Osteocyte (in vitro differentiated cells): ENCODE data around the gene AAK1. TPM values are rescaled to one million over a fixed set of nuclear protein-coding genes. Genes with fewer than 3 reads are reported as not detected.

Source experiments
- DNase-seq: peaks from one replicate; pipeline ENCODE4 v3.0.0; 2021; ENCODE audit warnings: mixed read lengths; ENCODE audit not compliant: unreplicated experiment; ENCODE audit errors: extremely low spot score
- H3K27ac Mint-ChIP-seq: one replicate; pipeline ENCODE4 v1.8.0; 2021; ENCODE audit warnings: mild to moderate bottlenecking, mixed read lengths; ENCODE audit not compliant: unreplicated experiment
- H3K27me3 Mint-ChIP-seq: one replicate; pipeline ENCODE4 v1.8.0; 2021; ENCODE audit warnings: mixed read lengths; ENCODE audit not compliant: unreplicated experiment
- H3K36me3 Mint-ChIP-seq: one replicate; pipeline ENCODE4 v1.8.0; 2021; ENCODE audit warnings: mixed read lengths; ENCODE audit not compliant: unreplicated experiment
- H3K4me1 Mint-ChIP-seq: one replicate; pipeline ENCODE4 v1.8.0; 2021; ENCODE audit warnings: mixed read lengths; ENCODE audit not compliant: unreplicated experiment
- H3K4me3 Mint-ChIP-seq: one replicate; pipeline ENCODE4 v1.8.0; 2021; ENCODE audit warnings: mild to moderate bottlenecking, moderate library complexity, mixed read lengths; ENCODE audit not compliant: unreplicated experiment
- H3K9me3 Mint-ChIP-seq: one replicate; pipeline ENCODE4 v1.8.0; 2021; ENCODE audit warnings: mixed read lengths; ENCODE audit not compliant: unreplicated experiment
- total RNA-seq: library from RNA; stranded (reverse); gene quantifications from 2 replicates; pipeline ENCODE4 v1.2.1, GENCODE V29; 2021
- TF ChIP-seq, protein P1 (sequence below): fragments of 200-600 bp; sonication (generic); IDR thresholded peaks from 2 replicates; pipeline ENCODE4 v1.5.0; 2021; ENCODE audit warnings: antibody characterized with exemption, mild to moderate bottlenecking, moderate library complexity

The AAK1 gene
- total RNA-seq, 1 donor from 2014 or later = 66.0 TPM

DNA sequence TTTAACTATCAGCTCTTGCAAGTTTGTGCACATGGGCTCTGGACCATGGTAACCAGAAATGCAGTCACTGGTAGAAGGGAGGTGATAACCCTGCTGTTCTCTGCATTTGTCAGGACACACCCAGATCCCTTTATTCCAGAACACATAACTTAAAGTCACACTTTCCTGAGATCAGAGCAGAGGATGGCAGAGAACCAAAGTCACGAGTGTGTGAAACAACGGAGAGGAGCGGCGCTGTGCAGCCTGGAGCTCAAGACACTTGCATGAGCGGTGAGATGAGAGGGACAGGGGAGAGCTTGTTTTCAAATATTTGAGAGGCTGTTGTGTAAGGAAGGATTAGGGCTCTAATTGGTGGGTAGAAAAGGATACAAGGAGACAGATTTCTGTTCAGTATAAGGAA is 43.3 kb upstream of the AAK1 start:
- no peak overlapping the region for H3K27ac Mint-ChIP-seq
- peaks cover 6% of the 10 kb centered on the region for H3K4me1 Mint-ChIP-seq

DNA sequence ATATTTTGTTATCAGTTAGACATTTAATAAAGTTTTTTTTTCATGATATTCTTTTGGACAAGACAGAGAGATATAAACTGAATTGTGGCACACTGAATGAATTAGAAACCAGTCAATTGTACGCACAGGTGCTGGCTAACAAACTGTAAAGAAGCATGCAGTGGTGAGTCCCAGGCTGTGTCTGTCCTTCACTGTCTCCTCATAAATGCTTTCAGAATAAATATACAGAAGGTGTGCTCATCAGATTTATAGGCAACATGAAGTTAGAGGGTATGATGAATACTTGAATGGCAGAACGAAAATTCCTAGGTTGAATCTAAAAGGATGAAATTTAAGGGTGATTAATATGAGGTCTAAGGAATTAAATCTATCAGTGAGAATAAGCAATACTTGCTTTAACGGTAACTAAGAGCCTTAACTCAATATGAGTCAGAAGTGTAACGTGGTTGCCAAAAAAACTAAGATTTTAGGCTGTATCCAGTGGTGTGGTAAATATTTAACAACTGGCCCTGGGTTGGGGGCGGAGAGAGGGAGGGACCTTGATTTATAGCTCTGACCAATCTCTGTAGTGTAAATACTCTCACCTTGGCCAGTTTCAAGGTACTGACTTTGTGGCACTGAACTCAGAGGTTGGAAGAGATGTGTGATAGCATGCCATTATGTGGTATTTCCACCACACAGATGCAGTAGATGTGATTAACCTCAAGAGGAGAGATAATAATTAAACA is 41.9 kb upstream of the AAK1 start:
- TF ChIP-seq, protein P1, sequence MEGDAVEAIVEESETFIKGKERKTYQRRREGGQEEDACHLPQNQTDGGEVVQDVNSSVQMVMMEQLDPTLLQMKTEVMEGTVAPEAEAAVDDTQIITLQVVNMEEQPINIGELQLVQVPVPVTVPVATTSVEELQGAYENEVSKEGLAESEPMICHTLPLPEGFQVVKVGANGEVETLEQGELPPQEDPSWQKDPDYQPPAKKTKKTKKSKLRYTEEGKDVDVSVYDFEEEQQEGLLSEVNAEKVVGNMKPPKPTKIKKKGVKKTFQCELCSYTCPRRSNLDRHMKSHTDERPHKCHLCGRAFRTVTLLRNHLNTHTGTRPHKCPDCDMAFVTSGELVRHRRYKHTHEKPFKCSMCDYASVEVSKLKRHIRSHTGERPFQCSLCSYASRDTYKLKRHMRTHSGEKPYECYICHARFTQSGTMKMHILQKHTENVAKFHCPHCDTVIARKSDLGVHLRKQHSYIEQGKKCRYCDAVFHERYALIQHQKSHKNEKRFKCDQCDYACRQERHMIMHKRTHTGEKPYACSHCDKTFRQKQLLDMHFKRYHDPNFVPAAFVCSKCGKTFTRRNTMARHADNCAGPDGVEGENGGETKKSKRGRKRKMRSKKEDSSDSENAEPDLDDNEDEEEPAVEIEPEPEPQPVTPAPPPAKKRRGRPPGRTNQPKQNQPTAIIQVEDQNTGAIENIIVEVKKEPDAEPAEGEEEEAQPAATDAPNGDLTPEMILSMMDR = no peak
- no peak for DNase-seq
- Mint-ChIP-seq H3K4me1 (peaks cover 6% of the 10 kb centered on the region), H3K4me3 (no peak overlapping the region), H3K9me3 (no peaks in the 10 kb centered on the region), H3K27ac (no peak overlapping the region), H3K27me3 (peaks cover 36% of the 10 kb centered on the region), H3K36me3 (peaks cover 3% of the 10 kb centered on the region)

More for the DNA sequence above, 43.3 kb upstream of the AAK1 start:
- no peak overlapping the region for H3K4me3 Mint-ChIP-seq
- TF ChIP-seq, protein P1 = no peak
- DNase-seq = no peak
- peaks cover 29% of the 10 kb centered on the region for H3K27me3 Mint-ChIP-seq
- no peaks in the 10 kb centered on the region for H3K9me3 Mint-ChIP-seq
- peaks cover 3% of the 10 kb centered on the region for H3K36me3 Mint-ChIP-seq

DNA sequence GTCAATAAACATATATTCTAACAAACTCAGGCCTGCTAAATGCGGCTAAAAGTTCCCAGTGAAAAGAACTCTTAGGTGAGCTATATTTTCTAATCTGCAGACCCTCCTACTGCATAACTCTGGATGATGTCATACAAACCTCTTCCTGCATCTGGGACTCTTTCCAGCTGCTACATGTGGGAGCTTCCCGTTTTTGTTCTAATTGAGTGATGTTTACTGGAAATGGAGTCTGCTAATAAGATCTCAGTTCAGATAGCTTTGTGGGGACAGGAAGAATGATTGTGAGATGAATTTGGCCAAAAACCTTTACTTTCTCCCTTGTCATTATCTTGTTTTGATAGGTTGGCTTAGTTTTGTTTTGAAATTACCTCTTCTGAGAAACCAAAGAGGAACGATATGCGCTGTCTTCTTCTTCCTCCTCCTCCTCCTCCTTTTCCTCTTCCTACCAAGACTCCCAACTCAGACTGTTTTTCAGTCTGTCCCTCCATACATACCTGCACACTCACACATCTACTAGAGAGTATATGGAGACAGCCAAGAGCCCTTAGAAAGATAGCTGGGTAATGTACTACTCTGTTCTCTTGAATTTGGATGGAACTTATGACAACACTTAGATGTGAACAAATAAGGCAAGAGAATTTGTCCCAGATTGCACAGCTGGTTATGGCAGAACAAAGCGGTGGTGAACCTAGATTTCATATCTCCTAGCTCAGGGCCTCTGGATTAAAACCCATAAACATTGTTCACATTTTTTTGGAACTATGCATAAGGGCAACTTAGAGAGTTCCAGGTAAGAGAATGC is 39.8 kb upstream of the AAK1 start:
- Mint-ChIP-seq H3K4me3 (no peak overlapping the region), H3K9me3 (no peaks in the 10 kb centered on the region), H3K27me3 (peaks cover 40% of the 10 kb centered on the region), H3K4me1 (peaks cover 6% of the 10 kb centered on the region), H3K27ac (no peak overlapping the region), H3K36me3 (no peaks in the 10 kb centered on the region)
- DNase-seq = no peak
- TF ChIP-seq, protein P1 = no peak

DNA sequence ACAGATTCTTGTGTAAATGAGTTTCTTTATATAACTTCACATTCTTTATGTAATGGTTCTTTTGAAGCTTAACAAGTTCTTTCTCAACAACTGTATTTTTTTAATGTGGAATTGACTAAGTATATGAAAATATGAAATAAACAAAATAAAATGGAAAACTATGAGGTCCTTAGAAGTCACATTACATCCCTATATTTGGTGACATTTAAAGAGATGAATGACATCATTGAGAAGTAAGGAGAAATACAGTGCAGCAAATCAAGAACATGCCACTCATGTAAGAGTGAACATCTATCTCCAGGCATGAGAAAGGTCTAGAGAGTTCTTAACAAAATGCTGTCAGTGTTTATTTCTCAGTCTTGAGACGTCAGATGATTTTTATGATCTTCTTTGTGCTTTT is 39.0 kb upstream of the AAK1 start:
- Mint-ChIP-seq H3K27me3 (peaks cover 35% of the 10 kb centered on the region), H3K4me1 (peaks cover 6% of the 10 kb centered on the region), H3K9me3 (no peaks in the 10 kb centered on the region), H3K36me3 (no peaks in the 10 kb centered on the region), H3K27ac (no peak overlapping the region), H3K4me3 (no peak overlapping the region)
- DNase-seq = no peak
- TF ChIP-seq, protein P1 = no peak

DNA sequence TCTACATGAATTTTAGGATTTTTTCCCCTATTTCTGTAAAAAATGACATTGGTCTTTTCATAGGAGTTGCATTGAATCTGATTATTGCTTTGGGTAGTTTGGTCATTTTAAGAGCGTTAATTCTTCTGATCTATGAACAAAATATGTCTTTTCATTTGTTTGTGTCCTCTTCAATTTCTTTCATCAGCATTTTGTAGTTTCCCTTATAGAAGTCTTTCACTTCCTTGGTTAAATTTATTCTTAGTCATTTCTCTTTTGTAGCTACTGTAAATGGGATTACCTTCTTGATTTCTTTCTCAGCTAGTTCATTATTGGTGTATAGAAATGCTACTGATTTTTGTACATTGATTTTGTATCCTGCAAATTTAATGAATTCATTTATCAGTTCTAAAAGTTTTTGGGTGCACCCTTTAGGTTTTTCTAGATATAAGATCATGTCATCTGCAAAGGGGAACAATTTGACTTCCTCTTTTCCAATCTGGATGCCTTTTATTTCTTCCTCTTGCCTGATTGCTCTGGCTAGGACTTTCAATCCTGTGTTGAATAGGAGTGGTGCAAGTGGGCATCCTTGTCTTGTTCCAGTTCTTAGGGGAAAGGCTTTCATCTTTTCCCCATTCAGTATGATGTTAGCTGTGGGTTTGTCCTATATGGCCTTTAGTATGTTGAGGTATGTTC is 36.6 kb upstream of the AAK1 start:
- no peaks in the 10 kb centered on the region for H3K36me3 Mint-ChIP-seq
- H3K4me3 Mint-ChIP-seq = no peak overlapping the region
- no peaks in the 10 kb centered on the region for H3K9me3 Mint-ChIP-seq
- no peak for DNase-seq
- TF ChIP-seq, protein P1 = no peak
- peaks cover 23% of the 10 kb centered on the region for H3K27me3 Mint-ChIP-seq
- no peak overlapping the region for H3K27ac Mint-ChIP-seq
- H3K4me1 Mint-ChIP-seq = peaks cover 10% of the 10 kb centered on the region
